ENCODE data around the gene EFCAB11. TPM values are rescaled to one million over a fixed set of nuclear protein-coding genes. Genes with fewer than 3 reads are reported as not detected.

The EFCAB11 gene
- total and polyA plus RNA-seq, 2 donors, result 6.5 to 14.2 TPM

- no peaks in the 10 kb centered on the region for H3K4me1 ChIP-seq (ENCODE audit: insufficient read depth)
- no peak overlapping the region for H3K27ac ChIP-seq (ENCODE audit: low read depth)
- no peak overlapping the region for H3K4me3 ChIP-seq (ENCODE audit: low read depth, low read length)
- no peak for DNase-seq (ENCODE audit: extremely low spot score)
- H3K36me3 ChIP-seq (ENCODE audit: insufficient read depth), result no peaks in the 10 kb centered on the region
Measured at GRCh38 chr14:89947344-89947743, 7.2 kb downstream of the EFCAB11 start.

GRCh38 chr14:89941830-89942377, 12.6 kb downstream of the EFCAB11 start:
- Histone ChIP-seq H3K4me3 (ENCODE audit: low read depth, low read length) (no peak overlapping the region), H3K27ac (ENCODE audit: low read depth) (no peak overlapping the region), H3K36me3 (ENCODE audit: insufficient read depth) (no peaks in the 10 kb centered on the region), H3K4me1 (ENCODE audit: insufficient read depth) (no peaks in the 10 kb centered on the region)
- 76% methylated on average over 2 of the region's 2 CpGs for WGBS
- DNase-seq (ENCODE audit: extremely low spot score), result no peak

- DNase-seq (ENCODE audit: extremely low spot score), result no peak
- no peaks in the 10 kb centered on the region for H3K4me1 ChIP-seq (ENCODE audit: insufficient read depth)
- WGBS, result 53% methylated on average over 3 of the region's 3 CpGs
- H3K27ac ChIP-seq (ENCODE audit: low read depth), result no peak overlapping the region
- H3K4me3 ChIP-seq (ENCODE audit: low read depth, low read length), result no peak overlapping the region
- H3K36me3 ChIP-seq (ENCODE audit: insufficient read depth), result peaks cover 3% of the 10 kb centered on the region
Measured at GRCh38 chr14:89936654-89937185, 17.8 kb downstream of the EFCAB11 start.

GRCh38 chr14:89933002-89933401, 21.5 kb downstream of the EFCAB11 start:
- Histone ChIP-seq H3K4me3 (ENCODE audit: low read depth, low read length) (no peak overlapping the region), H3K4me1 (ENCODE audit: insufficient read depth) (no peaks in the 10 kb centered on the region), H3K27ac (ENCODE audit: low read depth) (no peak overlapping the region), H3K36me3 (ENCODE audit: insufficient read depth) (peaks cover 3% of the 10 kb centered on the region)
- 56% methylated on average over 6 of the region's 6 CpGs for WGBS
- DNase-seq (ENCODE audit: extremely low spot score), result no peak

GRCh38 chr14:89927186-89927865, 27.2 kb downstream of the EFCAB11 start:
- DNase-seq (ENCODE audit: extremely low spot score), result no peak
- Histone ChIP-seq H3K4me3 (ENCODE audit: low read depth, low read length) (no peak overlapping the region), H3K36me3 (ENCODE audit: insufficient read depth) (peaks cover 3% of the 10 kb centered on the region), H3K27ac (ENCODE audit: low read depth) (no peak overlapping the region), H3K4me1 (ENCODE audit: insufficient read depth) (no peaks in the 10 kb centered on the region)
- 81% methylated on average over 13 of the region's 13 CpGs for WGBS

- no peaks in the 10 kb centered on the region for H3K4me1 ChIP-seq (ENCODE audit: insufficient read depth)
- WGBS, result 57% methylated on average over 1 of the region's 1 CpG
- DNase-seq (ENCODE audit: extremely low spot score), result no peak
- H3K27ac ChIP-seq (ENCODE audit: low read depth), result no peak overlapping the region
- peaks cover 3% of the 10 kb centered on the region for H3K36me3 ChIP-seq (ENCODE audit: insufficient read depth)
- no peak overlapping the region for H3K4me3 ChIP-seq (ENCODE audit: low read depth, low read length)
Measured at GRCh38 chr14:89926694-89927093, 27.8 kb downstream of the EFCAB11 start.

GRCh38 chr14:89924268-89924667, 30.3 kb downstream of the EFCAB11 start:
- Histone ChIP-seq H3K4me1 (ENCODE audit: insufficient read depth) (no peaks in the 10 kb centered on the region), H3K27ac (ENCODE audit: low read depth) (no peak overlapping the region), H3K36me3 (ENCODE audit: insufficient read depth) (peaks cover 3% of the 10 kb centered on the region), H3K4me3 (ENCODE audit: low read depth, low read length) (no peak overlapping the region)
- no peak for DNase-seq (ENCODE audit: extremely low spot score)
- 69% methylated on average over 4 of the region's 4 CpGs for WGBS

GRCh38 chr14:89922031-89922907, 32.3 kb downstream of the EFCAB11 start:
- no peak overlapping the region for H3K4me3 ChIP-seq (ENCODE audit: low read depth, low read length)
- DNase-seq (ENCODE audit: extremely low spot score), result no peak
- H3K27ac ChIP-seq (ENCODE audit: low read depth), result no peak overlapping the region
- WGBS, result 93% methylated on average over 6 of the region's 6 CpGs
- H3K36me3 ChIP-seq (ENCODE audit: insufficient read depth), result peaks cover 3% of the 10 kb centered on the region
- no peaks in the 10 kb centered on the region for H3K4me1 ChIP-seq (ENCODE audit: insufficient read depth)

- H3K27ac ChIP-seq (ENCODE audit: low read depth), result no peak overlapping the region
- WGBS, result 92% methylated on average over 3 of the region's 3 CpGs
- no peak overlapping the region for H3K4me3 ChIP-seq (ENCODE audit: low read depth, low read length)
- H3K4me1 ChIP-seq (ENCODE audit: insufficient read depth), result no peaks in the 10 kb centered on the region
- DNase-seq (ENCODE audit: extremely low spot score), result no peak
- peaks cover 3% of the 10 kb centered on the region for H3K36me3 ChIP-seq (ENCODE audit: insufficient read depth)
Measured at GRCh38 chr14:89921346-89921745, 33.2 kb downstream of the EFCAB11 start.

GRCh38 chr14:89920056-89920455, 34.5 kb downstream of the EFCAB11 start:
- Histone ChIP-seq H3K4me1 (ENCODE audit: insufficient read depth) (no peaks in the 10 kb centered on the region), H3K36me3 (ENCODE audit: insufficient read depth) (peaks cover 3% of the 10 kb centered on the region), H3K27ac (ENCODE audit: low read depth) (no peak overlapping the region), H3K4me3 (ENCODE audit: low read depth, low read length) (no peak overlapping the region)
- DNase-seq (ENCODE audit: extremely low spot score), result no peak
- WGBS, result 77% methylated on average over 2 of the region's 2 CpGs

GRCh38 chr14:89918721-89919120, 35.8 kb downstream of the EFCAB11 start:
- DNase-seq (ENCODE audit: extremely low spot score), result no peak
- peaks cover 3% of the 10 kb centered on the region for H3K36me3 ChIP-seq (ENCODE audit: insufficient read depth)
- no peaks in the 10 kb centered on the region for H3K4me1 ChIP-seq (ENCODE audit: insufficient read depth)
- no peak overlapping the region for H3K4me3 ChIP-seq (ENCODE audit: low read depth, low read length)
- 97% methylated on average over 2 of the region's 2 CpGs for WGBS
- no peak overlapping the region for H3K27ac ChIP-seq (ENCODE audit: low read depth)

- WGBS, result 17% methylated on average over 6 of the region's 6 CpGs
- H3K4me3 ChIP-seq (ENCODE audit: low read depth, low read length), result no peak overlapping the region
- H3K27ac ChIP-seq (ENCODE audit: low read depth), result no peak overlapping the region
- DNase-seq (ENCODE audit: extremely low spot score), result peak; percentile 69
- H3K4me1 ChIP-seq (ENCODE audit: insufficient read depth), result no peaks in the 10 kb centered on the region
- no peaks in the 10 kb centered on the region for H3K36me3 ChIP-seq (ENCODE audit: insufficient read depth)
Measured at GRCh38 chr14:89915114-89915878, 39.2 kb downstream of the EFCAB11 start.

GRCh38 chr14:89912667-89913211, 41.8 kb downstream of the EFCAB11 start:
- peak; percentile 90 for DNase-seq (ENCODE audit: extremely low spot score)
- H3K4me1 ChIP-seq (ENCODE audit: insufficient read depth), result no peaks in the 10 kb centered on the region
- WGBS, result 25% methylated on average over 9 of the region's 9 CpGs
- no peaks in the 10 kb centered on the region for H3K36me3 ChIP-seq (ENCODE audit: insufficient read depth)
- no peak overlapping the region for H3K27ac ChIP-seq (ENCODE audit: low read depth)
- no peak overlapping the region for H3K4me3 ChIP-seq (ENCODE audit: low read depth, low read length)
